Omental fat pad (tissue), 4 donors: Measurements from ENCODE around the gene CHAMP1. TPM values are rescaled to one million over a fixed set of nuclear protein-coding genes. Genes with fewer than 3 reads are reported as not detected.

Source experiments
- ATAC-seq: fragments of 150-250 bp; one replicate; pipeline ENCODE4 v1.9.1; 2016; ENCODE audit warnings: mild to moderate bottlenecking, moderate library complexity; ENCODE audit not compliant: low FRiP score
- DNase-seq: peaks from one replicate; pipeline ENCODE4 v3.0.0-alpha.2; 2019; ENCODE audit warnings: low spot score
- CTCF ChIP-seq, 3 donors: fragments of 450-650 bp; IDR thresholded peaks; one replicate each; pipeline ENCODE4 v1.5.1; 2016 to 2017; ENCODE audit warnings: antibody characterized with exemption in 3 of 3, mild to moderate bottlenecking in 3 of 3, moderate library complexity in 2 of 3
- total RNA-seq, 4 donors: library from RNA; depleted of rRNA; stranded (reverse); fragments of >200 nt; gene quantifications; one replicate each; pipeline ENCODE4 v1.1.0, GENCODE V29; 2016

CHAMP1 gene
- total RNA-seq, 4 donors from 2014 or later, result 10.7 to 21.4 (median 17.3) TPM

DNA sequence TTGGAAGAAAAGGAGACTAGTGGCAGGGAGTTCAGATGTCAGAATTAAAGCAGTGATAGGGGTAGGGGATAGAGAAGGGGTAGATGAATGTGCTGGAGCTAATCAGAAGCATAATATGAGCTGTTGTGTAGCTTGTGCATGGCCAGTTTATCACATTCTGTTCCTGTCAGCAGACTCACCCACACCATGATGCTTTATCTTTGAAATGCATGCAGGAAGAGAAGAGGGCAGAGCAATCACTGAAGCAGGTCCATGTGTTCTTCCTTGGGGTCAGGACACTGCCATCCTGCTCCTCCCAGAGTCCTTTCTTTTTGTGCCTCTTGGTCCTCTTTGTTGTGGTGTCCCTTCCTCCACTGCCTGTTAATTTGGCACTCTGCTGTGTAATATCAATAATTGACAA, 5.8 kb downstream of the CHAMP1 start:
- DNase-seq, result no peak
- no peak for ATAC-seq
- TF ChIP-seq CTCF (IDR thresholded peaks at IDR 0.05), result no peak

DNA sequence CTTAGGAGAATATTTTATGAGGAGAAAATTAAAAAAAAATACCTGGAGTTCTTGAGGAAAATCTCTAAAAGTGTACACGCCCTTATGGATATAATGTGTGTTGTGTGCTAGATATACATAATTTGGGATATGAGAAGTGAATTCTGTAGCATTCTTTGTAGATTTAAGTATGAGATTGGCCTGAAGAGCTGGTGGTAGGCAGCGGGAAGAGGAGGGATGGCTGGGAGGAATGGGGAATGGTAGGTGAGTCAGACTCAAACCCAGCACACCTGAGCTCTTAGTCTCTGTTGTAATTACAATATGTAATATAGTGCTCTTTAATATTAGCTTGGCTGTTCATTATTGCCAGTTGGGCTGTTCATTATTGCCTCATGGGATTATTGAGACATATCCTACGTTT, 7.0 kb downstream of the CHAMP1 start:
- DNase-seq (no peak), ATAC-seq (no peak)
- TF ChIP-seq CTCF (IDR thresholded peaks at IDR 0.05), result no peak

- ATAC-seq (no peak), DNase-seq (no peak)
- TF ChIP-seq CTCF (IDR thresholded peaks at IDR 0.05), result no peak
Observed at GRCh38 chr13:114323349-114323748, 9.0 kb downstream of the CHAMP1 start.

GRCh38 chr13:114324334-114324733, 10.0 kb downstream of the CHAMP1 start:
- ATAC-seq (no peak), DNase-seq (no peak)
- TF ChIP-seq CTCF (IDR thresholded peaks at IDR 0.05), result no peak

GRCh38 chr13:114325729-114326128, 11.4 kb downstream of the CHAMP1 start:
- no peak for TF ChIP-seq CTCF (IDR thresholded peaks at IDR 0.05)
- ATAC-seq, result peak; percentile 56
- DNase-seq, result no peak

DNA sequence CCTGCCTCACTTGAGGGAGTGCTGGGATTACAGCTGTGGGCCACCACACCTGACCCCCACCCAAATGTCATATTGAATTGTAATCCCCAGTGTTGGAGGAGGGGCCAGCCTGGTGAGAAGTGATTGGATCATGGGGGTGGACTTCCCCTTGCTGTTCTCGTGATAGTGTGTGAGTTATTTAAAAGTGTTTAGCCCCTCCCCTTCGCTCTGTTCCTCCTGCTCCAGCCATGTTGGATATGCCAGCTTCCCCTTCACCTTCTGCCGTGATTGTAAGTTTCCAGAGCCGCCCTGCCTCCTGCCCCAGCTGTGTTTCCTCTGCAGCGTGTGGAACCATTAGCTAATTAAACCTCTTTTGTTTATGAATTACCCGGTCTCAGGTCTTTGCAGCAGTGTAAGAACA, 13.7 kb downstream of the CHAMP1 start:
- ATAC-seq (no peak), DNase-seq (no peak)
- TF ChIP-seq CTCF (IDR thresholded peaks at IDR 0.05), result no peak

DNA sequence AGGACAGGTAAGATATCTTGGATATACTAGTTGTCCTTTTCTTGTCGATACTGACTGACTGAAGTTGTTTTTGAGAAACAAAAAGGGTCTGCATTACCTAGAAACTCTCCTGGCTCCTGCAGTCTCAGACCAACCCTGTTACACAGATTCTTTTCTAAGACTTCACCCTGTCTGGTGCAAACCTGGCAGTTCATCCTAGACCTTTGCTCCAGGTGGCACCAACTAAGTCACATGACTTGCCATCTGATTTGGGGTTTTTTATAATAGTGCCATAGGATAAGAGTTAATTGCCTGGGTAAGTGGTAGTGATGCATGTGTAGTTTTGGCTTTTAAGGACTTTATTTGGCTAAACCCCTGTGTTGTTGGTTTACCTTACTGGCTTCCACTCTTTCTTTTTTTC, 14.3 kb downstream of the CHAMP1 start:
- TF ChIP-seq CTCF (IDR thresholded peaks at IDR 0.05), result no peak
- no peak for ATAC-seq
- no peak for DNase-seq
